Fibroblast of lung (primary cell): ENCODE results near the gene KCTD19. TPM values are rescaled to one million over a fixed set of nuclear protein-coding genes. Genes with fewer than 3 reads are reported as not detected.
"Not testable (repeated sequence)": the region's sequence is repeated elsewhere in the genome, so short reads cannot be mapped to it uniquely, and the experiment has no call there.

Experiments used
- DNase-seq, 2 donors: peaks; one replicate each; pipeline versions ENCODE4 v3.0.0 to v3.0.0-alpha.2; 2010; ENCODE audit warnings: low read depth in 2 of 2
- H2AFZ ChIP-seq: 2 replicates; pipeline ENCODE4 v1.5.1; 2012; ENCODE audit warnings: low read length, control low read depth, inconsistent platforms
- H3K27ac ChIP-seq: 2 replicates; pipeline ENCODE4 v1.5.1; 2011; ENCODE audit warnings: low read length, control low read depth; ENCODE audit not compliant: insufficient read depth
- H3K27me3 ChIP-seq: 2 replicates; pipeline ENCODE4 v1.5.1; 2011; ENCODE audit warnings: mild to moderate bottlenecking, low read length; ENCODE audit not compliant: control insufficient read depth, insufficient read depth
- H3K36me3 ChIP-seq: 2 replicates; pipeline ENCODE4 v1.5.1; 2011; ENCODE audit warnings: low read length; ENCODE audit not compliant: control insufficient read depth, insufficient read depth
- H3K4me1 ChIP-seq: 2 replicates; pipeline ENCODE4 v1.5.1; 2011; ENCODE audit warnings: low read length; ENCODE audit not compliant: control insufficient read depth, insufficient read depth; ENCODE audit errors: extremely low read depth
- H3K4me2 ChIP-seq: 2 replicates; pipeline ENCODE4 v1.5.1; 2011; ENCODE audit warnings: low read length, control low read depth; ENCODE audit not compliant: insufficient read depth; ENCODE audit errors: extremely low read depth
- H3K4me3 ChIP-seq, 4 experiments: fragments of 200-600 bp in 1 of 4; sonication (generic) in 1 of 4; replicated peaks in 1 of 4; 2 replicates each; pipeline ENCODE4 v1.5.1; 2011 to 2016; ENCODE audit warnings: low read length in 4 of 4, low read depth in 3 of 4, mild to moderate bottlenecking in 3 of 4, control low read depth in 2 of 4, inconsistent platforms in 1 of 4, mixed read lengths in 1 of 4; ENCODE audit not compliant: insufficient read depth in 1 of 4; ENCODE audit errors: control extremely low read depth in 1 of 4
- H3K79me2 ChIP-seq: 2 replicates; pipeline ENCODE4 v1.5.1; 2012; ENCODE audit warnings: mild to moderate bottlenecking, low read length, inconsistent platforms; ENCODE audit not compliant: control insufficient read depth, insufficient read depth
- H3K9ac ChIP-seq: 2 replicates; pipeline ENCODE4 v1.5.1; 2011; ENCODE audit warnings: mild to moderate bottlenecking, low read length, control low read depth; ENCODE audit not compliant: insufficient read depth
- H3K9me3 ChIP-seq: 2 replicates; pipeline ENCODE4 v1.5.1; 2012; ENCODE audit warnings: low read depth, low read length; ENCODE audit not compliant: control insufficient read depth, insufficient read depth
- H4K20me1 ChIP-seq: 2 replicates; pipeline ENCODE4 v1.5.1; 2011; ENCODE audit warnings: low read length; ENCODE audit not compliant: control insufficient read depth, insufficient read depth; ENCODE audit errors: extremely low read depth
- CTCF ChIP-seq, 2 donors: IDR thresholded peaks in 1 of 2; conservative IDR thresholded peaks in 1 of 2; 1 replicate in 1 of 2; 2 replicates in 1 of 2; pipeline ENCODE4 v1.5.1; 2011 to 2012; ENCODE audit warnings: low read length in 2 of 2, control low read depth in 1 of 2, inconsistent platforms in 1 of 2, low read depth in 1 of 2, mild to moderate bottlenecking in 1 of 2
- EZH2 ChIP-seq: IDR thresholded peaks from 2 replicates; pipeline ENCODE4 v1.5.1; 2012; ENCODE audit warnings: low read length, control low read depth, mild to moderate bottlenecking; ENCODE audit errors: missing control alignments
- polyA plus RNA-seq, 2 donors: library from polyadenylated mRNA; depleted of rRNA in 1 of 2; stranded (reverse) in 1 of 2; unstranded in 1 of 2; fragments of >200 nt; gene quantifications; 2 replicates each; pipeline ENCODE4 v1.2.1, GENCODE V29; 2011 to 2012; ENCODE audit warnings: missing spikeins in 1 of 2
- total RNA-seq: library from RNA; depleted of rRNA; stranded (reverse); fragments of >200 nt; gene quantifications from 2 replicates; pipeline ENCODE4 v1.2.1, GENCODE V29; 2014

KCTD19 gene
- total and polyA plus RNA-seq, 2 donors (not counting 1 experiment from before 2014, with no cell fraction given): 0.17 TPM; not detected in 1

GRCh38 chr16:67370661-67371060 lies 44.1 kb upstream of the KCTD19 start:
- Histone ChIP-seq H3K9me3 (no peaks in the 10 kb centered on the region), H3K4me1 (no peaks in the 10 kb centered on the region), H3K4me2 (no peak overlapping the region), H3K27ac (no peak overlapping the region), H3K4me3 (no peak overlapping the region), H3K36me3 (no peaks in the 10 kb centered on the region), H3K79me2 (no peaks in the 10 kb centered on the region), H4K20me1 (no peaks in the 10 kb centered on the region), H3K27me3 (peaks cover 18% of the 10 kb centered on the region), H2AFZ (no peak overlapping the region), H3K9ac (no peak overlapping the region)
- no peak for DNase-seq
- no peak for TF ChIP-seq CTCF (conservative IDR thresholded peaks at IDR 0.05 in 1 of 2, IDR thresholded peaks at IDR 0.05 in 1 of 2; ENCODE audit: low read depth in 1 of 2, low read length in 2 of 2)
- TF ChIP-seq EZH2: no peak

DNA sequence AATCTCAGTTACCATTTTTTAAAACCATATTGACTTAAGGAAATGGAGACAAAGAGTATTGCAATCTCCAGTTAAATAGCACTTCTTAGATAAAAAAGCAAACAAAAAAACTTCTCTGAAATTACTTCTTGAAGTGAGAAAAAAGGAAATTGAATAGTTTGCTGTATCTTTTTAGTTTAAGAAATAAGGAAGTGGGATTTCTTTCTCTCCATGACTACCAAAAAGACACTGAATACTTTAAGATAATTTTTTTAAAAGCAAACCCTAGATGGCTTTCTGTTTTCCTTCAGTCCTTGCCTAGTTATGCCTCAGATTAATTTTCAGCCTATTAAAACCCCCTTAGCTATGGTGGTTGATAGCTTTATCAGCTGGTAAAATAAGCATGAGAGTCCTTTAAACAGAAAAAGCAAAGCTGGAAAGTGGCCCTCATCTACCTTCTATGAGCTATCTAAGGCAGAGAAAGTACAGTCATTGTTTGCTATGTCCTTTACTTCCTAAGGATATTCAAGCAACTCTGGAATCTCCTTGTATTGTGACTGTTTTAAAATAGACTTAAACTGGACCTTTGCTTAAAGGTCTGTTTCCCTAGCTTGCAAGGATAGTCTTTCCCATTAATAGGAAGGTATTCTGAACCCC lies 38.2 kb upstream of the KCTD19 start:
- Histone ChIP-seq H2AFZ (no peak overlapping the region), H3K9me3 (no peaks in the 10 kb centered on the region), H3K4me1 (no peaks in the 10 kb centered on the region), H4K20me1 (no peaks in the 10 kb centered on the region), H3K36me3 (no peaks in the 10 kb centered on the region), H3K79me2 (no peaks in the 10 kb centered on the region), H3K27me3 (peaks cover 15% of the 10 kb centered on the region), H3K9ac (no peak overlapping the region), H3K4me3 (no peak overlapping the region), H3K4me2 (no peak overlapping the region), H3K27ac (no peak overlapping the region)
- DNase-seq: no peak
- TF ChIP-seq EZH2 (no peak), CTCF (conservative IDR thresholded peaks at IDR 0.05 in 1 of 2, IDR thresholded peaks at IDR 0.05 in 1 of 2; ENCODE audit: low read depth in 1 of 2, low read length in 2 of 2) (no peak)

- peaks cover 8% of the 10 kb centered on the region for H3K27me3 ChIP-seq
- no peaks in the 10 kb centered on the region for H3K9me3 ChIP-seq
- H3K4me1 ChIP-seq: no peaks in the 10 kb centered on the region
- no peak for DNase-seq
- no peak overlapping the region for H3K4me2 ChIP-seq
- no peak overlapping the region for H3K9ac ChIP-seq
- no peak overlapping the region for H3K4me3 ChIP-seq
- no peaks in the 10 kb centered on the region for H3K79me2 ChIP-seq
- no peaks in the 10 kb centered on the region for H4K20me1 ChIP-seq
- TF ChIP-seq EZH2: no peak
- no peak for TF ChIP-seq CTCF (conservative IDR thresholded peaks at IDR 0.05 in 1 of 2, IDR thresholded peaks at IDR 0.05 in 1 of 2; ENCODE audit: low read depth in 1 of 2, low read length in 2 of 2)
- H3K36me3 ChIP-seq: no peaks in the 10 kb centered on the region
- no peak overlapping the region for H3K27ac ChIP-seq
- no peak overlapping the region for H2AFZ ChIP-seq
Observed at GRCh38 chr16:67361038-67361437, 34.5 kb upstream of the KCTD19 start.

DNA sequence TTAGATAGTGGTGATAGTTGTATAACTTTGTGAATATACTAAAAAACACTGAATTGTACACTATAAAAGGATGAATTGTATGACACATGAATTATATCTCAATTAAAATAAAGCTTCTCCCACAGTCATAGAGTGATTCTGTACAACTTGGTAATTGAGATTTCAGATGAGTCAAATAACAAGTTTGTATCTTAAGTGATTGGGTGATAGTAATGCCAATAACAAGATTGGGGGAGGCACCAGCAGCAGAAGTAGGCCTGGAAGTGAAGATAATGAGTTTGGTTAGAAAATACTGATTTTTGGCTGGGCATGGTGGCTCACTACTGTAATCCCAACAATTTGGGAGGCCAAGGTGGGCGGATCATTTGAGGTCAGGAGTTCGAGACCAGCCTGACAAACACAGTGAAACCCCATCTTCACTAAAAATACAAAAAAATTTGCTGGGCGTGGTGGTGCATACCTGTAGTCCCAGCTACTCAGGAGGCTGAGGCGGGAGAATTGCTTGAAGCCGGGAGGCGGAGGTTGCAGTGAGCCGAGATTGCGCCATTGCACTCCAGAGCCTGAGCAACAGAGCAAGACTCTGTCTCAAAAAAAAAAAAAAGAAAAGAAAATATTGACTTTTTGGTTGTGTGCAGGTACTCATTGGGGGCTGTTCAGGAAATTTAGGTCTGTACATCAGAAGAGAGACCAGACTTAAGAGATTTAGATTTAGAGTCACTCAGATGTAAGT lies 33.2 kb upstream of the KCTD19 start:
- H3K79me2 ChIP-seq, H3K27ac ChIP-seq, H4K20me1 ChIP-seq, H3K4me2 ChIP-seq, H3K9me3 ChIP-seq, H2AFZ ChIP-seq, DNase-seq, H3K4me1 ChIP-seq, H3K4me3 ChIP-seq, H3K36me3 ChIP-seq, H3K9ac ChIP-seq, H3K27me3 ChIP-seq: not testable (repeated sequence)
